HuH-7 (cell line): ENCODE measurements around the gene ZNF416.
A peak's percentile ranks its signal among the peaks of the same experiment; 100 is the strongest.

Experiments
- DNase-seq: peaks from one replicate; pipeline ENCODE4 v3.0.0; 2011; ENCODE audit warnings: low spot score

ZNF416 gene

DNA sequence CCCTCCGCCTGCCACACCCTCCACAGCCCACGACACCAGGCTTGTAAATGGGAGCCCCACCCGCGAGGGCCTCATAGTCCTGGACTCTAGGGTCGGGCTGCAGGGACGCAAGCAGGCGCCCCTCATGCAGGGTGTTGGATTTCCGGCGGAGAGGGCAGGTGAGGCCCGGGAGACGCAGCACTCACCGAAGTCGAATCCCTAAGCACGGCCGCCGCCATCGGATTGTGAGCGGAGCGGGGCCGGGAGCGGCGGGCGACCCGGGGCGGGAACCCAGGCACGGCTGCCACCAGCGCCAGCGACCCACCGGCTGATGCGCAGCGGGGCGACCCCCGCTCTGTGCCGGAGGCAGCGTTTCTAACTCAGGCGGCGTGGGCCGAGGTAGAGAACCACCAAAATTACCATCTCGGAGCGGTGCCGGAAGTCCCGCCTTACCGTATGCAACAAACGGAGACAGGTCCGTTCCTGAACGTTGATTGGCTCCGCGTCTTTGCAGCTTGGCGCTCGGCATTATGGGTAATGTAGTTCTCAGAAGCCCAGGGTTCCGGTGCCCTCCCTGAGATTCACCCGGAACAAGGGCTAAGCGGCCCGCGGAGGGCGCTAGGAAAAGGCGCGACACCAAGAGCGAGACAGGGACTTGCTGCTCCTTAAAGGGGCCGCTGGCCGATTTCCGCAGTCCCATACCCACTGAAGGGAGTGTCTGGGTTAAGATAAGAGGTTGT is at the start of gene ZNF416:
Gene ZNF416 (minus strand): TSS at position 425 of the 719 bp plus-strand sequence. CDS start 207 bp downstream, at position 218.
- peak; percentile 99 for DNase-seq

DNA sequence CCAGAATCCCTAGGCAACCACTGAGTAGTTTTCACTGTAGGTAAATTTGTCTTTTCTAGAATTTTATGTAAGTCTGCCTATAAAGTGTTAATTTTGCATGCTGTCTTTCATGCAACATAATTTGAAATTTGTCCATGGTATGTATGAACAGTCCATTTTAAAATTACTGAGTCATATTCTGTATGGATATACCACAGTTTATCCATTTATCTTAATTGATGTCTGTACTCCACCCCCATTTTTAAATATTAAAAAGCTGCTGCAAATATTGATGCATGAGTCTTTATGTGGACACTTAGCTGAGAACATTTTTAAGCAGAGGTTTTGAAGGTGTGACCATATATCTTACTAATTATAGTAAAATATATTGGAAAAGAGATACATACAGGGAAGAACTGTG is 44.4 kb upstream of the ZNF416 start:
- no peak for DNase-seq

DNA sequence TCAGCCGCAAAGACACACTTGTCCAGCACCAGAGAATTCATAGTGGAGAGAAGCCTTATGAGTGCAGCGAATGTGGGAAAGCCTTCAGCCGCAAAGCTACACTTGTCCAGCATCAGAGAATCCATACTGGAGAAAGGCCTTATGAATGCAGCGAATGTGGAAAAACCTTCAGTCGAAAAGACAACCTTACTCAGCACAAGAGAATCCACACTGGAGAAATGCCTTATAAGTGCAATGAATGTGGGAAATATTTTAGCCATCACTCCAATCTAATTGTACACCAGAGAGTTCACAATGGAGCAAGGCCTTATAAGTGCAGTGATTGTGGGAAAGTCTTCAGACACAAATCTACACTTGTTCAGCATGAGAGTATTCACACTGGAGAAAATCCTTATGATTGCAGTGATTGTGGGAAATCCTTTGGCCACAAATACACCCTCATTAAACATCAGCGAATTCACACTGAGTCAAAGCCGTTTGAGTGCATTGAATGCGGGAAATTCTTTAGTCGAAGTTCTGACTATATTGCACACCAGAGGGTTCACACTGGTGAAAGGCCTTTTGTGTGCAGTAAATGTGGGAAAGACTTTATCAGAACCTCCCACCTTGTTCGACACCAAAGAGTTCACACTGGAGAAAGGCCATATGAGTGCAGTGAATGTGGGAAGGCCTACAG is 42.1 kb upstream of the ZNF416 start:
- no peak for DNase-seq

DNA sequence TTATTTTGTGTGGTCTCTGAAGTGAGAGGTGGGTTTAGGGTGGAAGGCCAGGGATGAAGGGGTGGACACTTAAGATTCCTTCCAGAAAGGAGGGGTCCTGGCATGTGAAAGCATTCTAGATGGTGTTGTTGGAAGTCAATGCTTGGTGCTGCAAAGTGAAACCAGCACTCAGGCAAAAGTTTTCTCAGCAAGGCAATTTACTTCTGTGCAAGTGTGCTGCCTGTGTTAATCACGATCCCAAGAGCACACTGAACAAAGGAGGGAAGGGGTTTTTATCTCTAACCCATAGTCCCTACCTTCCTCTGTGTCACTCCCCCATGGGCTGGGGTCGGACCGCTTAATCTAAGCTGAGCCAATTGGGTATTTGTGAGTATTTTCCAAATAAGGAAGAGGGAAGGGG is 36.6 kb upstream of the ZNF416 start:
- no peak for DNase-seq

DNA sequence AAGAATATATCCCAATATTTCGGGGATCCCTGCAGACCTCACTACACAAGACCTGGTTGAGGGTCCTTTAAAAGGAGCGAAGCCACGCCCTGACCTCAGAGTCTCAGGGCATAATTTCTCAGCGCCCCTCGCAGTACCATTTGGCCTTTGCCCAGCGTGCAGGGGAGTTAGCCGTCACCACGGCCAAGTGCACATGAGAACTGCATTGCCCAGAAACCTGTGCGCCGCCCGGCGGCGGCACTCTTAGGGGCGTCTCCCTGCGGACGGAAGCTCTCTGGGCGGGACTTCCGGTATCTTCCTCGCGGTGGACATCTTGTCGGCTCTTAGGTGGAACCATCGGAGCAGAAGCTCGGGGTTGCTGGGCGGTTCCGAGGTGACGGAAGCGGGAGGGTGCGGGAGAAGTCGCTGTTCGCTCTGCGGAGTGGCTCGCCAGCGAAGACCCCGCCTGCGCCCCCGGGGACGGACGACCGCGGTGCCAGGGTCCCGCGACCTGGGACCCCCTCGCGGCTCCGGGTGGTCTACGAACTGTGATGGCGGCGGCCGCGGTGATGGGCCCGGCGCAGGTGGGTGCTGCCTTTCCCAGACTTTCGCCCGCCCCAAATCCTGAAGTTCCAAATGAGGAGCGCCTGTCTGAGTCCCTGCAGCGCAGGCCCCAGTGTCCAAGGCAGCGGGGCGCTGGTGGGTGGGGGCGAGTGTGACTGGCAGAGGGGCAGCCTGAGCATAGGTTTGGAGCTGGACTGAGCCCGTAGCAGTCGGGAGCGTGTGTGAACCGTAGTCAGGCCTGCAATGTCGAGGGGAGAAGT is 35.4 kb upstream of the ZNF416 start, which contains the start of gene ZNF134:
Gene ZNF134 (plus strand): TSS at position 302 of the 803 bp plus-strand sequence. CDS start 5,227 bp downstream, outside the sequence.
- DNase-seq = peak; percentile 95

DNA sequence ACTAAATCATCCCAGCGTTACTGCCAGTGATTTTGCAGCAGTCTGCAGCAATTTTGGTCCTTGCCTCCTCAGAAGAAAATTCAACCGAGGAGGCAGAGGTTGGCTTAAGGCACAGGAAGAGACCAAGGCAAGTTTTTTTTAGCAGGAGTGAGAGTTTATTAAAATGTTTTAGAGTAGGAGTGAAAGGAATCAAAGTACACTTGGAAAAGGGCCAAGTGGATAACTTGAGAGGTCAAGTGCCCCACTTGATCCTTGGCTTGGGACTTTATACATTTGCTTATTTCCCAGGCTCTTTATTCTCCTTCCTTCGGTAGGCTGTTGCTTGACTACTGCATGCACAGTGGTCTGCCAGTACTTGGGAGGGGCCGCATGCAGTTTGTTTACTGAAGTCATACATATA is 32.4 kb upstream of the ZNF416 start:
- no peak for DNase-seq

DNA sequence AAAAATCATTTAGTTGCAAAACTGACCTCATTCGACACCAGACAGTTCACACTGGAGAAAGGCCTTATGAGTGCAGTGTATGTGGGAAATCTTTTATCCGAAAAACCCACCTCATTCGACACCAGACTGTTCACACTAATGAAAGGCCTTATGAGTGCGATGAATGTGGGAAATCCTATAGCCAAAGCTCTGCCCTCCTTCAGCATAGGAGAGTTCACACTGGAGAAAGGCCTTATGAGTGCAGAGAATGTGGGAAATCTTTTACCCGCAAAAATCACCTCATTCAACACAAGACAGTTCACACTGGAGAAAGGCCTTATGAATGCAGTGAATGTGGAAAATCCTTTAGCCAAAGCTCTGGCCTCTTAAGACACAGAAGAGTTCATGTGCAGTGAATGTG is 28.2 kb upstream of the ZNF416 start:
- DNase-seq = no peak

DNA sequence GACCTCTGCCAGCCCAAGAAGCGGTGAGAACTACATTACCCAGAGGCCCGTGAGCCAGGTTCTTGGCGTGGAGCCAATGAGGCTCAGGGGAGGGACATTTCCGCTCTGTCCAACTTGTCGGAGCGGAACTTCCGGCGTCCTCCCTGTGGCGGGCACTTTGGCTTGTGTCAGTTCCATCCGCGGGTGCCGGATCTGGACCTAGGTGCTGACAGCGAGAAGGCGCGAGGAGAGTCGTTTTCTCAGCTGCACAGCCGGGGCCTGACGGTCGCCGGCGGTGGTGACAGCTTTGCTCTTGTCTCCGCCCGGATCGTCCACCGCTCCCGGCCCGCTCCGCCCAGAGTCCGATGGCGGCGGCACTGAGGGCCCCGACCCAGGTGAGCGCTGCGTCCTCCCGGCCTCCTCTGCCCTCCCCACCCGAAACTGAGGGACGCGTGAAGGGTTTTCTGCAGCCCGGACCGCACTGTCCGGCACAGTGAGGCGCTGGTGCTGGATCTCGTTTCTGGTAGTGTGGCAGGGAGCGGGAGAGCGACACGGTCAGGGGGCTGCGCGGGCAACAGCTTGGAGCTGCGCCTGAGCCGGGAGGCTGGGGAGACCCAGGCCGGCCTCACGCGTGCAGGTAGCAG is 21.2 kb upstream of the ZNF416 start, which contains the start of gene ZNF530:
Gene ZNF530 (plus strand): TSS at position 125 of the 623 bp plus-strand sequence. CDS start 4,461 bp downstream, outside the sequence.
- peak; percentile 94 for DNase-seq

DNA sequence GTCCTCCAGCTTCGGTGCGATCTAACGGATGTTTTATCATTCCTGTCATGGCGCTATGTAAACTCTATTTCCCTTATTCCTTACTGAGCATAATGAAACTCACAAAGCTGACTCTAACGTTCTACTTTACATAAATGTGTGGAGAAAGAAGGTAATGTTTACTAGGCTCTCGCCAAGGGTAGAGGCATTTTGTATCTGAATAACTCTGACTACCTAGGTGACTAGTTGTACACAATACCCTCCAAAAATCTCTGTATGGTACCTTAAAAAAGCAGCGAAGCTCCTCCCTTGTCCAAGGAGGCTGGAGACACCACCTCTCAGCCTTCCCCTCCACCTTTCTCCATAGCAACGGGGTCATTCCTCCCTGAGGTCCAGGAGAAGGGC is 20.7 kb upstream of the ZNF416 start:
- DNase-seq = no peak

DNA sequence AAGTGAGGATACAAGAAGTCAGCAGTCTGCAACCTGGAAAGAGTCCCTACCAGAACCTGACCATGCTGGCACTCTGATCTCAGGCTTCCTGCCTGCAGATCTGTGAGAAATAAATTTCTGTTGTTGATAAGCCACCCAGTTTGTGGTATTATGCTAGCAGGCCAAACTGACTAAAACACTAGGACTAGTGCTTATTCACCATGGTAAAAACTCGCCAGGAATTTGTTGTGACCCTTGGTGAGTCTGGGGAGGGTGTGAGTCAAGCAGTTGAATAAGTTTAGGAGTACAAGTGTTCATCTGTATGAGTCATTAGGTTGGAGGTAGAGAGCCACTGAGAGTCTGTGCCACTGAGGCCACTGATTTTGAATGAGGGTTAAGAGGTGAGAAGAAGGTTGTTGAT is 8.8 kb upstream of the ZNF416 start:
- DNase-seq = no peak

DNA sequence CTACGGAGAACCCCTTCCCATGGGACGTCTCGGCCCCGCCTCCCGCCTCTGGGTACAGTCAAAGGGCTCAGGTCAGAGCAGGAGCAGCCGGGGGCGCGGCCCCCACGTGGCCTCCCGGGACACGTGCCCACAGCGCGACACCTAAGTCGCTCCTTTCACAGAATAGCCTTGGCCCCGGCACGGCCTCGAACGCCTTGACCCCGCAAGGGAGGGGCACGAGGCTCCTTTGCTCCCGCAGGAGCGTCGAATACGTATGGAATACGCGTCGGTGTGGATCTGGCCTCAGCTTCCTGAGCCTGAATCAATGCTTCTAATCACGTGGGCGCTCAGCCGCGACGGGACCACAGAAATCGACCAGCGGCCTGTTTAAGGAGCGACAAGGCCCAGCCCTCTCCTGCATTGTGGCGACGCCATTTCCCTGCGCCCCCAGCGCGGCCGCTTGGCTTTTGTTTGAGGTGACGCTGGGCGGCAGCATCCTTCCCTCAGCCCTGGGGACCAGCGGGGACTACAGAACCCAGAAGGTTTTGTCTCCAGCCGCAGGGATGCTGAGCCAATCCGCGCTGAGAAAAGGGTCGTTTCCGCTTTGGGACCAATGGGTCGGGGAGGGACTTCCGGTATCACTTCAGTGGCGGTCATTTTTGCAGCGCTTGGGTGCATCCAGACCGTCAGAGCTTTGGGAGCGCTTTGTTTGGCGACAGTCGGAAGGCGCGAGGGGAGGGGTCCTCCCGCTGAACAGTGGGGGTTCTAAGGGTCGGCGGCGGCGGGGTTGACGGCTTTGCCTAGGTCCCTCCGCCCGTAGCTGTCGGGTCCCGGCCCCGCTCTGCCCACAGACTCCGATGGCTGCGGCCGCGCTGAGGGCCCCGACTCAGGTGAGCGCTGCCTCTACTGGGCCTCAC is 5.1 kb upstream of the ZNF416 start, which contains the start of gene ZIK1:
Gene ZIK1 (plus strand): TSS at position 625 of the 896 bp plus-strand sequence. CDS start 212 bp downstream, at position 837.
- no peak for DNase-seq

DNA sequence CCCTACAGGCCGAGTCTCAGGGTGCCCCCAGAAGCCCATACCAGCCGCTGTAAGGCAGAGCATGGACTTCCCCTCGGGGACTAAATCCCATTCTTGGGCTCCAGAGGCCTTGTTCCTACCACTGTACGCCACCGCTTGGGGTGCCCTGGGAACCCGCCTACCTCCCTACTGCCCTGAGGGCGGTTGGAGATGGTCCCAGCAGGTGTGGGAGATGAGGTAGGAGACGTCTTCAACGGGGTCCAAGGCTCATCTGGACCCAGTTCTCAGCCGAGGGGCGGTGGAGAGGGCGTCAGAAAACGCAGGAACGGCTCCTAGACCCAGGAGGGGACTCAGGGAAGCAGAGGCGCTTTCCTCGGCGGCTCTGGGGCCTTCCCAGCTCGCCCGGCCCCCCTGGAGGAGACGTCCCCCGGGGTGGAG is 4.4 kb upstream of the ZNF416 start:
- DNase-seq = no peak

DNA sequence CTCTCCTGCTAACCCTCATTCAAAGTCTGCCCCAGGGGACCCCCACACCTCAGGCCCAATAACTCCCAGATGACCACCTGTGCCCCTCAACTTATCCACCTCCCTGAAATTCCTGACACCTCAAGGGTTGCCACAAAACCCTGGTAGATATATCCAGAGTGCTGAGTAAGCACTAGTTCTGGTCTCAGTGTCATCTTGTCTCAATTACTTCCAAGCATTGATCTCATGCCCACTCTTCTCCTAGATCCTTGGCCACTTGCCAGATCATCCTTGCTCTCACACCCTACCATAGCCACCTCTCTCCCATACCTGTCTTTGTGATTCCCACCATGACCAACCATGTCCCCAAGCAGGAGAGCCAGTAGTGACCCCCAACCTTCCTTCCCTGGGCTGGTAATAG is 2.0 kb downstream of the ZNF416 start:
- DNase-seq = no peak

DNA sequence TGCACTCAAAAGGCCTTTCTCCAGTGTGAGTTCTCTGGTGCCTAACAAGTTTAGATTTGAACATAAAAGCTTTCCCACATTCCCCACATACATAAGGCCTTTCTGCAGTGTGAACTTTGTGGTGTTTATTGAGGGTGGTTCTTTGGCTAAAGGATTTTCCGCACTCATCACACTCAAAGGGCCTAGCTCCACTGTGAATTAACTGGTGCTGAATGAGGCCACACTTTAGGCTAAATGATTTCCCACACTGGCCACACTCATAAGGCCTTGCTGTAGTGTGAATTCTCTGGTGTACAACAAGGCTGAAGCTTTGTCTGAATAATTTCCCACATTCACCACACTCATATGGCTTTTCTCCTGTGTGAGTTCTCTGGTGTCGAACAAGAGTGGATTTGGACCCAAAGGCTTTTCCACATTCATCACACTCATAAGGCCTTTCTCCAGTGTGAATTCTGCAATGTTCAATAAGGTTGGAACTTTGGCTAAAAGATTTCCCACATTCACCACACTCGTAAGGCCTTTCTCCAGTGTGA is 6.2 kb downstream of the ZNF416 start:
- DNase-seq = no peak

DNA sequence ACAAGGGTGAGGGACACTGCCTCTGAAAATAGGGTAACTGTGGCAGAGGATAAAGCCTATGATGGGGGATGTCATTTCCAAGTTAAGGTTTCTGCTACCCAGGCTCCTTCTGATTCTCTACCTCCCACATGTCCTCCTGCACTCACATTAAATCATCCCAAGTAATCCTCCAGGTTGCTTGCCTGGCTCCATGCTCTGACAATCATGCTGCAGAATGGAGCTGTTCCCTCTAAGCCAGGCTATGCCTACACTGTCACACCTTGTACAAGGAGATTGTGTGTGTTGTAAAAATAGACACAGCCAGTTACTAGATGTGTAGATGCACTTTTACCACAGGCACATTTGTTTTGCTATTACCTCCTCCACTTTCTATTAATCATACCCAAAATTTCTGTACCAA is 8.0 kb downstream of the ZNF416 start:
- DNase-seq = no peak

DNA sequence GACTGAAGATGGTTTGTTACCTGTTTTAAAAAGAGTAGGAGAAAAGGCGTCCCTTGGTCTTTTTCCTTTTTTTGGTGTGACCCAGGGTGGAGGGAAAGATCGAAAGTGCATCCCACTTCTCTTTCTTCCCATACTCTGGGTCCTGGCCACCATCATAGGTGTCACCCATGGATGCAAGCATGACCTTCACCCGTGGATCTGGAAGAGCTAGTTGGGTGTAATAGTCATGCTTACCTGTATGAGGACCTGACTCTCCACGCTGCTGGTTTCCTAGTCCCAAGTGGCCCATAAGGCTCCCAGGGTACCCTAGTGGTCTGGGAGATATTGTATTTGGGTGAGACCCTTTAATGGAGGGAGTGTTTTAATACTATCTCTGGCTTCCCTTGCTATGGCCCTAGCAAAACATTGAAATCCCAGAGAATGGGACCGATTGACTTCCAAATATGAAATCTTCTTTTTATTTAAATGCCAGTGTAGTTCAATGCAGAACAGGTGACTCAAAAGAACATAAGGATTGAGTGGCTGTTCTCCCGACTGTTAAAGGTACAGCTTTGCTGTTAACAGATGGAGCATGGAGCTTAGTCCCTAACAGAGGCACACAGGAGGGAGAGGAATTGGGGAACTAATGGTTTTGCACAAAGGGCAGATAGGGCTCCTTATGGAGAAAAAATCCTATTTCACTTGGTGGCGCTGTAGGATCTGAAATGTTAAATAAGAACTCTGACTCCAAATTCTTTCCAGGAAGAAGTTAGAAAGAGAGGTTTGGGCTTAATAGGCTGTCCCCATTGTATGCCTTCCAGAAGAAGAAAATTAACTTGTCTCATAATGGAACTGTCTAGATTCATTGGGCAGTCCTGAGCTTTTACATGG is 12.1 kb downstream of the ZNF416 start:
- DNase-seq = no peak

DNA sequence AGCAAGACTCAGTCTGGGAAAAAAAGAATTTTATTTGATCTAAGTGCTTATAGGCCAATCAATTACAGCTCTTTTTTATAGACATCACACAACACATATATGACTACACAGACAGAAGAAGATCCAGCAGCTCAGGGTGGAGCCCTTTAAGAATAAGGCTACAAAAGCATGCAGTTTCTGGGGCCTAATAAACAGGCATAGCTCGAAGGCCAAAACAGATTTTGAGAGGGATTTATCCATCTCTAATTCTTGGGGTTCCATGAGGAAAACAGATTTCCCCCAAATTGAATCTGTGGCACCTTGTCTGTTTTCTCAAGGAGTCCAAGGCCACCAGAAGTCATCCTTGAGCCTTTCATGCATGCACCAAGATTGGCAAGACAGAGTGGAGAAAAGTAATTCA is 15.2 kb downstream of the ZNF416 start:
- DNase-seq = no peak

DNA sequence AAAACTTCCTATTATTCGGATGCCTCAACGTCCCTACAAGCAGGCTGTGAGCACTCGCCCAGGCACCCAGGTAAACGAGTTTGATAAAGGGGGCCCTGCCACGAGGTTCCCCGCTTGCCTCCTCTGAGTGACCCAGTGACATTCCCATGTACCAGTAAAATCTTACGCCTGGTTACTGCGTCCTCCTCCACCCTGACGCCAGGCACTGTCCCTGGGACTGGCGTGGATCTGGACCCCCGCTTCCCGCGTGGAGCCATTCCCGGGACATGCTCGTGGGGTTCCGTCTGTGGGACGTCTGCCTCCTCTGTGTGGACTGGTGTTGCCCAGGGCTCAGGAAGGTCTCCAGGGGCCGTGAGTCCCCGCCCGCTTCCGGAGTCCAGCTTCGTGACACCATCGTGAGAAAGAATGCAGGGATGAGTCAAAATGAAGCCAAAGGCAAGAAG is 18.6 kb downstream of the ZNF416 start:
- no peak for DNase-seq

DNA sequence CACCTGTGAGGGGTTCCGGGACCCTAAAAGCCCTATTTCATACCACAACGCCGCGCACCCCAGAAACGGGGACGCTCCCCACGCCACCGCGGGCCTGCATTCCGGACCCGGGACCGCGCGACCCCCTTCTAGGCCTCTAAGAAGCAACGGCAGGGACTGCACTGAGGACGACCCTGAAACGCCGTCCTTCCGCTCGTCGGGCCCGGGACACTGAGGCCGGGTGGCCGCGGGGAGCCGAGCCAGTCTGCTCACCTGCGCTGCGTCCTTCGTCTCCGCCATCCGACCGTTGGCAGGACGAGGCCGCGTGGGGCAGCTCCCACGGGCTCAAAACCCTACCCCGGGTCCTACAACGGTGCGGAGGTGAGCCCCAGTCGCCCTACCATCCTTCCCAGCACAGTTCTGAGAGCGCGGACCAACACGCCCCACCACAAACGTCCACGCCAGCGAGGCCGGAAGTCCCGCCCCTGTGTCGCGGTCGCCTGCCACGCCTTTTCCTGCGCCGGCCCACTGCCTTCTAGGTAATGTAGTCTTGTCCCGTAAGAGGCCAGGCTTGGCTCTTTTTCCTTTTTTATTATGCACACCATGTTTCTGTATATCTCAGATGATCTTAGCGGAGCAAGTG is 19.2 kb downstream of the ZNF416 start, which contains the start of gene ZNF550:
Gene ZNF550 (minus strand): TSS at position 460 of the 622 bp plus-strand sequence. CDS start 181 bp downstream, at position 279.
- peak; percentile 89 for DNase-seq
